Mucosa of descending colon (tissue), 3 donors: Measurements from ENCODE around the gene TIMP3. TPM values are rescaled to one million over a fixed set of nuclear protein-coding genes. Genes with fewer than 3 reads are reported as not detected.

Experiments
- ATAC-seq: fragments of 200-7000 bp; cut with Tn5 transposase; one replicate; pipeline ENCODE4 v1.9.1; 2020; ENCODE audit warnings: mild to moderate bottlenecking, moderate library complexity
- DNase-seq, 3 donors: peaks; one replicate each; pipeline ENCODE4 v3.0.0-alpha.2; 2020
- H3K36me3 ChIP-seq: fragments of 200-600 bp; one replicate; pipeline ENCODE4 v1.8.0; 2021; ENCODE audit warnings: low read depth, mild to moderate bottlenecking
- H3K4me1 ChIP-seq: fragments of 200-600 bp; one replicate; pipeline ENCODE4 v1.8.0; 2021; ENCODE audit warnings: low read depth, mild to moderate bottlenecking
- H3K4me3 ChIP-seq: fragments of 200-600 bp; one replicate; pipeline ENCODE4 v1.8.0; 2021; ENCODE audit warnings: mild to moderate bottlenecking
- H3K9me3 ChIP-seq: fragments of 200-600 bp; one replicate; pipeline ENCODE4 v1.8.0; 2021; ENCODE audit warnings: mild to moderate bottlenecking
- CTCF ChIP-seq: fragments of 200-600 bp; IDR thresholded peaks from one replicate; pipeline ENCODE4 v1.8.0; 2022; ENCODE audit warnings: antibody characterized with exemption, mild to moderate bottlenecking
- intact Hi-C, 2 donors: fragments of 100-400 bp; cut with DNase I in 1 of 2; cut with micrococcal nuclease in 1 of 2; formaldehyde crosslinking; loops; one replicate each; pipeline versions ENCODE4 v1.11.0 to v1.11.1; 2022; cut with DNase I, micrococcal nuclease
- total RNA-seq, 3 donors: library from RNA; stranded (reverse); fragmentation: NEBNext Ultra II Directional in 2 of 3; extraction: Animal tissue kit (Norgen Biotek cat#: 25700) in 2 of 3; gene quantifications; one replicate each; pipeline versions ENCODE4 v1.2.1 to v1.2.4, GENCODE V29; 2021 to 2023
- donor health status: DM: no; HTN: no; CAD: no; lungs with moderate emphysema.
- donor health status: DM: no; HTN: no; CAD: no.
- donor health status: DM: no; HTN: yes; CAD: no.

TIMP3 gene
- total RNA-seq, 3 donors from 2014 or later = 14.4 to 193 (median 49.1) TPM

- no peak overlapping the region for H3K4me3 ChIP-seq
- DNase-seq = no peak
- H3K9me3 ChIP-seq = no peaks in the 10 kb centered on the region
- no peak for ATAC-seq
- intact Hi-C loops = no loop called here
- no peaks in the 10 kb centered on the region for H3K4me1 ChIP-seq
- H3K36me3 ChIP-seq = no peaks in the 10 kb centered on the region
- TF ChIP-seq CTCF = no peak
Measured at GRCh38 chr22:32879550-32879949, 78.0 kb downstream of the TIMP3 start.

- ATAC-seq (no peak), DNase-seq (no peak)
- Histone ChIP-seq H3K4me1 (no peaks in the 10 kb centered on the region), H3K4me3 (no peak overlapping the region), H3K36me3 (no peaks in the 10 kb centered on the region), H3K9me3 (no peaks in the 10 kb centered on the region)
- TF ChIP-seq CTCF = no peak
- intact Hi-C loops = no loop called here
Measured at GRCh38 chr22:32880061-32880460, 78.6 kb downstream of the TIMP3 start.

GRCh38 chr22:32880505-32880892 is 79.0 kb downstream of the TIMP3 start:
- Histone ChIP-seq H3K36me3 (no peaks in the 10 kb centered on the region), H3K9me3 (no peaks in the 10 kb centered on the region), H3K4me1 (no peaks in the 10 kb centered on the region), H3K4me3 (no peak overlapping the region)
- intact Hi-C loops = no loop called here
- no peak for TF ChIP-seq CTCF
- DNase-seq (no peak), ATAC-seq (no peak)

GRCh38 chr22:32880893-32881596 is 79.5 kb downstream of the TIMP3 start:
- TF ChIP-seq CTCF = no peak
- no peak overlapping the region for H3K4me3 ChIP-seq
- DNase-seq (peak; percentile 15 to 63 (median 54)), ATAC-seq (peak; percentile 60)
- no peaks in the 10 kb centered on the region for H3K4me1 ChIP-seq
- no peaks in the 10 kb centered on the region for H3K9me3 ChIP-seq
- no peaks in the 10 kb centered on the region for H3K36me3 ChIP-seq
- intact Hi-C loops = no loop called here

- no peak for TF ChIP-seq CTCF
- DNase-seq (no peak), ATAC-seq (no peak)
- intact Hi-C loops = no loop called here
- no peaks in the 10 kb centered on the region for H3K9me3 ChIP-seq
- no peaks in the 10 kb centered on the region for H3K36me3 ChIP-seq
- H3K4me1 ChIP-seq = no peaks in the 10 kb centered on the region
- H3K4me3 ChIP-seq = no peak overlapping the region
Measured at GRCh38 chr22:32882360-32882755, 80.9 kb downstream of the TIMP3 start.
